ENCODE data around the gene ABCC5.

DNA sequence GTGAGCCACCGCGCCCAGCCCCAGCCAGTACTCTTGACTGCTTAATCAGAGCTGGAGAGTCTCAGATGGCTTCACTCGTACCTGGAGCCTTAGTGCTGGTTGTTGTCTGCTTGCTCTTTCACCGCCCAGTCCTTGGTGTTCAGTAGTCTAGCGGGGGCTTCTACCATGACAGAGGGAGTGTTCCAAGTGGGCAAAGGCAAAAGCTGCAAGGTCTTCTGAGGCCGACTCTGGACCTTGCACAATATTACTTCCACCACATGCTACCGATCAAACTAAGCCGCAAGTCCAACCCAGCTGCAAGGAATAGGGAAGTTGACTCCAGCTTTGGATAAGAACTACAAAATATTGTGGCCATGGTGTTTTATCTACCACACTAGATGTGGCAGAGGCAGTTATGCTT lies 139.6 kb downstream of the ABCC5 start:
- TF ChIP-seq POLR2A (IDR thresholded peaks at IDR 0.05) = no peak
- TF ChIP-seq, protein P1, sequence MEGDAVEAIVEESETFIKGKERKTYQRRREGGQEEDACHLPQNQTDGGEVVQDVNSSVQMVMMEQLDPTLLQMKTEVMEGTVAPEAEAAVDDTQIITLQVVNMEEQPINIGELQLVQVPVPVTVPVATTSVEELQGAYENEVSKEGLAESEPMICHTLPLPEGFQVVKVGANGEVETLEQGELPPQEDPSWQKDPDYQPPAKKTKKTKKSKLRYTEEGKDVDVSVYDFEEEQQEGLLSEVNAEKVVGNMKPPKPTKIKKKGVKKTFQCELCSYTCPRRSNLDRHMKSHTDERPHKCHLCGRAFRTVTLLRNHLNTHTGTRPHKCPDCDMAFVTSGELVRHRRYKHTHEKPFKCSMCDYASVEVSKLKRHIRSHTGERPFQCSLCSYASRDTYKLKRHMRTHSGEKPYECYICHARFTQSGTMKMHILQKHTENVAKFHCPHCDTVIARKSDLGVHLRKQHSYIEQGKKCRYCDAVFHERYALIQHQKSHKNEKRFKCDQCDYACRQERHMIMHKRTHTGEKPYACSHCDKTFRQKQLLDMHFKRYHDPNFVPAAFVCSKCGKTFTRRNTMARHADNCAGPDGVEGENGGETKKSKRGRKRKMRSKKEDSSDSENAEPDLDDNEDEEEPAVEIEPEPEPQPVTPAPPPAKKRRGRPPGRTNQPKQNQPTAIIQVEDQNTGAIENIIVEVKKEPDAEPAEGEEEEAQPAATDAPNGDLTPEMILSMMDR (IDR thresholded peaks at IDR 0.05) = no peak

Data from uterus (tissue), 2 donors.